Left ventricle myocardium inferior (tissue), 1 donor: ENCODE data around the gene SH2D3A. TPM values are rescaled to one million over a fixed set of nuclear protein-coding genes. Genes with fewer than 3 reads are reported as not detected.
A peak's percentile ranks its signal among the peaks of the same experiment; 100 is the strongest.
"Not testable (repeated sequence)": the region's sequence is repeated elsewhere in the genome, so short reads cannot be mapped to it uniquely, and the experiment has no call there.

Experiments
- DNase-seq: peaks from one replicate; pipeline ENCODE4 v3.0.0-alpha.2; 2020
- H3K27ac ChIP-seq: fragments of 200-600 bp; replicated peaks from 2 replicates; pipeline ENCODE4 v1.8.0; 2021
- H3K27me3 ChIP-seq: fragments of 200-600 bp; 2 replicates; pipeline ENCODE4 v1.8.0; 2021; ENCODE audit warnings: low read depth
- H3K36me3 ChIP-seq: fragments of 200-600 bp; 2 replicates; pipeline ENCODE4 v1.8.0; 2021
- H3K4me1 ChIP-seq: fragments of 200-600 bp; 2 replicates; pipeline ENCODE4 v1.8.0; 2021
- H3K4me3 ChIP-seq: fragments of 200-600 bp; 2 replicates; pipeline ENCODE4 v1.8.0; 2021; ENCODE audit warnings: mild to moderate bottlenecking, moderate library complexity
- H3K9me3 ChIP-seq: fragments of 200-600 bp; replicated peaks from 2 replicates; pipeline ENCODE4 v1.8.0; 2021
- CTCF ChIP-seq: fragments of 200-600 bp; IDR thresholded peaks from 2 replicates; pipeline ENCODE4 v1.8.0; 2021; ENCODE audit warnings: antibody characterized with exemption, mild to moderate bottlenecking, borderline replicate concordance
- intact Hi-C: fragments of 100-400 bp; cut with micrococcal nuclease; formaldehyde crosslinking; loops from one replicate; pipeline ENCODE4 v1.11.0; 2022
- total RNA-seq: library from RNA; stranded (reverse); fragmentation: NEBNext Ultra II Directional; extraction: Animal tissue kit (Norgen Biotek cat#: 25700); gene quantifications from one replicate; pipeline ENCODE4 v1.2.1, GENCODE V29; 2021
- donor health status: DM: no; HTN: yes; CAD: no; lungs with severe emphysema.

The SH2D3A gene
- total RNA-seq, 1 donor from 2014 or later, result 0.14 TPM

- no peak for DNase-seq
- no peak for TF ChIP-seq CTCF
- Histone ChIP-seq H3K27ac (no peak overlapping the region), H3K27me3 (peaks cover 7% of the 10 kb centered on the region), H3K4me3 (no peak overlapping the region), H3K9me3 (no peaks in the 10 kb centered on the region), H3K4me1 (peaks cover 4% of the 10 kb centered on the region), H3K36me3 (no peaks in the 10 kb centered on the region)
- intact Hi-C loops, result loop anchor here (10.0 kb wide), 1 partner anchor 143 kb away; no protein-coding TSS in a partner anchor
Measured at GRCh38 chr19:6777434-6777833, 10.2 kb upstream of the SH2D3A start.

- DNase-seq, result no peak
- intact Hi-C loops, result loop anchor here (10.0 kb wide), 1 partner anchor 142 kb away; no protein-coding TSS in a partner anchor
Measured at GRCh38 chr19:6776999-6777398, 9.8 kb upstream of the SH2D3A start.

GRCh38 chr19:6776045-6776444 lies 8.8 kb upstream of the SH2D3A start:
- not testable (repeated sequence) for H3K4me1 ChIP-seq, H3K4me3 ChIP-seq, H3K36me3 ChIP-seq, H3K27ac ChIP-seq, DNase-seq, H3K9me3 ChIP-seq
- intact Hi-C loops, result loop anchor here (10.0 kb wide), 1 partner anchor 141 kb away; no protein-coding TSS in a partner anchor
- H3K27me3 ChIP-seq, result peaks cover 13% of the 10 kb centered on the region

More at GRCh38 chr19:6776999-6777398, 9.8 kb upstream of the SH2D3A start:
- no peak overlapping the region for H3K27ac ChIP-seq
- peaks cover 4% of the 10 kb centered on the region for H3K4me1 ChIP-seq
- H3K9me3 ChIP-seq, result no peaks in the 10 kb centered on the region
- TF ChIP-seq CTCF, result no peak
- no peak overlapping the region for H3K4me3 ChIP-seq
- H3K27me3 ChIP-seq, result peaks cover 12% of the 10 kb centered on the region
- H3K36me3 ChIP-seq, result no peaks in the 10 kb centered on the region

- H3K27ac ChIP-seq, result no peak overlapping the region
- no peak for TF ChIP-seq CTCF
- DNase-seq, result no peak
- no peaks in the 10 kb centered on the region for H3K9me3 ChIP-seq
- H3K4me1 ChIP-seq, result no peaks in the 10 kb centered on the region
- peaks cover 13% of the 10 kb centered on the region for H3K27me3 ChIP-seq
- H3K4me3 ChIP-seq, result no peak overlapping the region
- intact Hi-C loops, result loop anchor here (10.0 kb wide), 1 partner anchor 140 kb away; no protein-coding TSS in a partner anchor
- no peaks in the 10 kb centered on the region for H3K36me3 ChIP-seq
Measured at GRCh38 chr19:6774821-6775707, 7.8 kb upstream of the SH2D3A start.

GRCh38 chr19:6773323-6773931 lies 6.2 kb upstream of the SH2D3A start:
- no peak for TF ChIP-seq CTCF
- H3K4me1 ChIP-seq, result no peaks in the 10 kb centered on the region
- H3K4me3 ChIP-seq, result peak overlapping the region; percentile 52
- no peaks in the 10 kb centered on the region for H3K36me3 ChIP-seq
- peak overlapping the region; percentile 54 for H3K27ac ChIP-seq
- H3K27me3 ChIP-seq, result peaks cover 26% of the 10 kb centered on the region
- intact Hi-C loops, result loop anchor here (10.0 kb wide), 1 partner anchor 139 kb away; no protein-coding TSS in a partner anchor
- DNase-seq, result peak; percentile 41
- no peaks in the 10 kb centered on the region for H3K9me3 ChIP-seq
